Effector memory CD8-positive, alpha-beta T cell (primary cell): ENCODE data around the gene JAM2.
"Not testable (repeated sequence)": the region's sequence is repeated elsewhere in the genome, so short reads cannot be mapped to it uniquely, and the experiment has no call there.

Experiments
- ATAC-seq: fragments of 150-1000 bp; cut with Tn5 transposase; replicated peaks from 2 replicates; pipeline ENCODE4 v1.10.0; 2021; ENCODE audit warnings: mild to moderate bottlenecking, moderate library complexity
- DNase-seq, 3 experiments: peaks; one replicate each; pipeline ENCODE4 v3.0.0; 2021
- H3K27ac Mint-ChIP-seq, 2 donors: one replicate each; pipeline ENCODE4 v1.8.0; 2022; ENCODE audit warnings: mild to moderate bottlenecking in 2 of 2, mixed read lengths in 2 of 2, moderate library complexity in 2 of 2
- H3K27me3 Mint-ChIP-seq, 2 donors: one replicate each; pipeline ENCODE4 v1.8.0; 2022; ENCODE audit warnings: mixed read lengths in 2 of 2
- H3K36me3 Mint-ChIP-seq: one replicate; pipeline ENCODE4 v1.8.0; 2022; ENCODE audit warnings: mild to moderate bottlenecking, moderate library complexity, mixed read lengths; ENCODE audit not compliant: insufficient read depth
- H3K4me1 Mint-ChIP-seq, 2 donors: one replicate each; pipeline ENCODE4 v1.8.0; 2022; ENCODE audit warnings: low read depth in 2 of 2, mixed read lengths in 2 of 2
- H3K4me3 Mint-ChIP-seq, 2 donors: one replicate each; pipeline ENCODE4 v1.8.0; 2022; ENCODE audit warnings: mild to moderate bottlenecking in 2 of 2, mixed read lengths in 2 of 2, moderate library complexity in 2 of 2
- H3K9me3 Mint-ChIP-seq, 2 donors: one replicate each; pipeline ENCODE4 v1.8.0; 2022; ENCODE audit warnings: mixed read lengths in 2 of 2

JAM2 gene

GRCh38 chr21:25710550-25710949, 71.5 kb downstream of the JAM2 start:
- no peaks in the 10 kb centered on the region for H3K4me1 Mint-ChIP-seq
- no peaks in the 10 kb centered on the region for H3K9me3 Mint-ChIP-seq
- H3K27ac Mint-ChIP-seq = no peak overlapping the region
- no peak for DNase-seq
- H3K4me3 Mint-ChIP-seq = no peak overlapping the region
- ATAC-seq = no peak
- no peaks in the 10 kb centered on the region for H3K36me3 Mint-ChIP-seq
- no peaks in the 10 kb centered on the region for H3K27me3 Mint-ChIP-seq

- not testable (repeated sequence) for DNase-seq, H3K9me3 Mint-ChIP-seq, H3K36me3 Mint-ChIP-seq, H3K27me3 Mint-ChIP-seq, H3K4me1 Mint-ChIP-seq, H3K4me3 Mint-ChIP-seq, H3K27ac Mint-ChIP-seq, ATAC-seq
Observed at GRCh38 chr21:25714066-25714465, 75.0 kb downstream of the JAM2 start.

DNA sequence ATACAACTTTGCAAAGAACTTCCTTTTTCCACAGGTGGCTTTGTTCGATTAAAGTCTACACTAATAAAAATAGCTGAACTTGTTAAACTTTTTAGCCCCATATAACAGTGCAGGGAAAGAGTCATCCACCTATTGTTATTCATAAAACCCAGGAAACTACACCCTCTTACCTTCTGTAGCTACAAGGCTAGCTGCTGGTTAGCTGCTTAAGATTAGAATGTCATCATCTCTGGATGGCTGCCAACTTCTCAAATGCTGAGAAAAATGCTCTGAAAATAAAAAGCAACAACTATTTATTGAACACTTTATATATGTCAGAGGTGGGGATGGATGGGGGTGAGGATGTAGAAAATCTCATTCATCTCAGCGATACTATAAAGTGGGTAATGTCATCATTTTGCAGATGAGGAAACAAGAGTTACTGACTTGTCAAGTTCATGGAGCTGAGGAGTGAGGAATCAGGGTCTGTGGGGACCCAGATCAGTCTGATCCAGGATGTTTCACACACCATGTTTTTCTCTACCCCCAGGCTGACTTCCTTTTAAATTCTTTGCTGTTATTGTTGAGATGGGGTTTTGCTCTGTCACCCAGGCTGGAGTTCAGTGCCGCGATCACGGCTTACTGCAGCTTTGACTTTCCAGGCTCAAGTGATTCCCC, 78.6 kb downstream of the JAM2 start:
- no peak for DNase-seq
- Mint-ChIP-seq H3K4me1 (no peaks in the 10 kb centered on the region), H3K36me3 (peaks cover 17% of the 10 kb centered on the region), H3K9me3 (no peaks in the 10 kb centered on the region), H3K27ac (no peak overlapping the region), H3K27me3 (no peaks in the 10 kb centered on the region), H3K4me3 (no peak overlapping the region)
- ATAC-seq = no peak

GRCh38 chr21:25721987-25722386, 82.9 kb downstream of the JAM2 start:
- H3K4me3 Mint-ChIP-seq = no peak overlapping the region
- no peaks in the 10 kb centered on the region for H3K9me3 Mint-ChIP-seq
- no peak for ATAC-seq
- DNase-seq = no peak
- no peaks in the 10 kb centered on the region for H3K27me3 Mint-ChIP-seq
- H3K27ac Mint-ChIP-seq = no peak overlapping the region
- peaks cover 54% of the 10 kb centered on the region for H3K36me3 Mint-ChIP-seq
- peaks cover 0 to 4% of the 10 kb centered on the region in 2 donors for H3K4me1 Mint-ChIP-seq

- H3K9me3 Mint-ChIP-seq = no peaks in the 10 kb centered on the region
- peaks cover 0 to 4% of the 10 kb centered on the region in 2 donors for H3K4me1 Mint-ChIP-seq
- peaks cover 55% of the 10 kb centered on the region for H3K36me3 Mint-ChIP-seq
- DNase-seq = no peak
- peak overlapping the region in 1 of 2 donors; percentile 57 for H3K27ac Mint-ChIP-seq
- no peak for ATAC-seq
- no peak overlapping the region for H3K4me3 Mint-ChIP-seq
- no peaks in the 10 kb centered on the region for H3K27me3 Mint-ChIP-seq
Observed at GRCh38 chr21:25722631-25723030, 83.6 kb downstream of the JAM2 start.

DNA sequence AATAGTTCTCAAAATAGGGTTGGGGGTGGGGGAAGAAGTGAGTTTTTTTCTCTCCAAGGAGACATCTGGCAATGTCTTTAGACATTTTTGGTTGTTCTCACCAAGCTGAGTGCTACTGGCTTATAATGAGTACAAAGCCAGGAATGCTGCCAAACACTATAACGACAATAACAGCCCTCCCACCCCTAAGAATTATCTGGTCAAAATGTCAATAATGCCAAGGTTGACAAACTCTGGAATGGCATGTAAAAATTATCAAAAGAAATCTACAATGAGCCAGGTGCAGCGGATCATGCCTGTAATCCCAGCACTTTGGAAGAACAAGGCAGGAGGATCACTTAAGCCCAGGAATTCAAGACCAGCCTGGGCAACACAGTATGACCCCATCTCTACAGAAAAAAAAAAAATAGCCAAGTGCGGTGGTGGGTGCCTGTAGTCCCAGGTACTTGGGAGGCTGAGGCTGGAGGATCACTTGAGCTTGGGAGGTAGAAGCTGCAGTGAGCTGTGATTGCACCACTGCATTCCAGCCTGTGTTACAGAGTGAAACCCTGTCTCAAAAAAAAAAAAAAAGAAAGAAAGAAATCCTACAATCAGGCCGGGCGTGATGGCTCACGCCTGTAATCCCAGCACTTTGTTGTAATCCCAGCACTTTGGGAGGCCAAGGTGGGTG, 93.2 kb downstream of the JAM2 start:
- no peak for DNase-seq
- no peaks in the 10 kb centered on the region for H3K27me3 Mint-ChIP-seq
- peaks cover 31% of the 10 kb centered on the region for H3K36me3 Mint-ChIP-seq
- no peaks in the 10 kb centered on the region for H3K9me3 Mint-ChIP-seq
- no peak for ATAC-seq
- H3K27ac Mint-ChIP-seq = no peak overlapping the region
- peak overlapping the region in 1 of 2 donors; percentile 27 for H3K4me3 Mint-ChIP-seq
- peaks cover 21 to 37% of the 10 kb centered on the region in 2 donors for H3K4me1 Mint-ChIP-seq

- H3K27me3 Mint-ChIP-seq = no peaks in the 10 kb centered on the region
- peak overlapping the region; percentile 95 to 98 for H3K4me3 Mint-ChIP-seq
- ATAC-seq = no peak
- H3K27ac Mint-ChIP-seq = peak overlapping the region; percentile 96 to 99
- DNase-seq = peak in 1 of 3 experiments; percentile 2
- H3K9me3 Mint-ChIP-seq = no peaks in the 10 kb centered on the region
- H3K4me1 Mint-ChIP-seq = peaks cover 29 to 41% of the 10 kb centered on the region in 2 donors
- H3K36me3 Mint-ChIP-seq = peaks cover 21% of the 10 kb centered on the region
Observed at GRCh38 chr21:25733859-25734653, 95.0 kb downstream of the JAM2 start.

GRCh38 chr21:25734654-25734903, 95.5 kb downstream of the JAM2 start:
- H3K27ac Mint-ChIP-seq = peak overlapping the region; percentile 96 to 99
- ATAC-seq (no peak), DNase-seq (no peak)
- H3K27me3 Mint-ChIP-seq = no peaks in the 10 kb centered on the region
- peak overlapping the region; percentile 95 to 98 for H3K4me3 Mint-ChIP-seq
- no peaks in the 10 kb centered on the region for H3K9me3 Mint-ChIP-seq
- peaks cover 19% of the 10 kb centered on the region for H3K36me3 Mint-ChIP-seq
- peaks cover 32 to 45% of the 10 kb centered on the region in 2 donors for H3K4me1 Mint-ChIP-seq

DNA sequence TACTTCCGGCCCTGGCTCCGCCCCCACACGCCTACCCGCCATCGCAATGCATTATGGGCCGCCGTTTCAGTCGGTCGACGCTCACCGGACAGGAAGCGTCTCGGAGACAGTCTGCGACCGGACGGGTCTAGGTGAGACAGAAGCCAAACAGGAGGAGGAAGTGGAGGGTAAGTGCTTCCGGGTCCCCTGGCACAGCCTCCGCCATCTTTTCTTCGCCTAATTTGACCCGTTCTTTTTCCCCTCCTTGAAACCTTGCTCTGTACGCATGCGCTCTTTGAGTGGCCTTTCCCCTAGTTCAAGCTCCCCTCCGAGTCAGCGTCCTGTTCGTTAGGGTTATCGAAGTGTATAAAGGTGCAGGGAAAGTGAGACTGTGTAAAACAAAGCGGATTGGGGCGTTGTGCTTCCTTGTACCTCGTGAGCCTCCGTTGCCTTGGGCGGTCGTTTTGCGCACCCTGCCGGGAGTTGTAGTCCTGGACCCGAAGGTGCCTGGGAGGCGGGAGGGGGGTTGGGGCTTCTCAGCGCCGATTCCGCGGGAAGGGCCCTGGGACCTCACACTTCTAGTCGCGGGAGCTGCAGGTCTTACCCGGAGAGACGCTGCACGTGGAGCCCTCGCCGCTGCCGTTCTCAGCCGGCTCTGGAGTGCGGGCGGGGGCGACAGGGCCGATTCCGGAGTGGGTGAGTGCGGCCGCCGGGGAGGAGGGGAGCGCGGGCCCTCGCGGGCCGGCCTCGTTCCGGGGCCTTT, 96.0 kb downstream of the JAM2 start, which contains the start of the genes ATP5PF and GABPA:
TSS of gene ATP5PF (minus strand) at position 1 of the 742 bp plus-strand sequence. CDS start 5,110 bp downstream, outside the sequence.
TSS of gene GABPA (plus strand) at position 69 of the 742 bp plus-strand sequence. CDS start 6,627 bp downstream, outside the sequence.
- peak within 1 kb of the TSS; percentile 96 to 99 for H3K27ac Mint-ChIP-seq
- H3K4me1 Mint-ChIP-seq = peaks cover 34 to 48% of the 10 kb centered on the region in 2 donors
- H3K4me3 Mint-ChIP-seq = peak within 1 kb of the TSS; percentile 95 to 98
- no peaks in the 10 kb centered on the region for H3K27me3 Mint-ChIP-seq
- peaks cover 15% of the 10 kb centered on the region for H3K36me3 Mint-ChIP-seq
- ATAC-seq (peak; percentile 88), DNase-seq (peak; percentile 98)
- H3K9me3 Mint-ChIP-seq = no peaks in the 10 kb centered on the region

- DNase-seq = peak in 2 of 3 experiments; percentile 2 to 3
- ATAC-seq = no peak
- Mint-ChIP-seq H3K27me3 (no peaks in the 10 kb centered on the region), H3K9me3 (no peaks in the 10 kb centered on the region), H3K27ac (peak overlapping the region; percentile 96 to 99), H3K4me3 (peak overlapping the region; percentile 95 to 98), H3K36me3 (peaks cover 11% of the 10 kb centered on the region), H3K4me1 (peaks cover 34 to 48% of the 10 kb centered on the region in 2 donors)
Observed at GRCh38 chr21:25735646-25736597, 96.9 kb downstream of the JAM2 start.

DNA sequence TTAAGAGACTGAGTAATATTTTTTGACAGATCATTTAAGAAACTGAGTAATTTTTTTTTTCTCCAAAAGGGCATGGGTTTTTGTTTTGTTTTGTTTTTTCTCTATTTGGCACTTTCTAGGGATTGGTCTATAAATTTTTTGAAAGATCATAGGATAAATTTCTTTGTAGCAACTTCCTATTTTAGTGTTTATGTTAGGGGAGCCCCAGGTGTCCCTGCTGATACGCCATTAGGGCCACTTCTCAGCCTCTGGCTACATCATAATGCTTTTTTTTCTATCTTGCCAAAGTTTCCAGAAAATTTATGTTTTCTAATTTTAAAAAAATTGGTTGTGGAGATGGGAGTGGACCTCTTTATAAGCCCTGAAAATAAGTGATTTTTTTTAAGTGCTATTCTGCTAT, 98.4 kb downstream of the JAM2 start:
- H3K9me3 Mint-ChIP-seq = no peaks in the 10 kb centered on the region
- peaks cover 41 to 58% of the 10 kb centered on the region in 2 donors for H3K4me1 Mint-ChIP-seq
- no peak for ATAC-seq
- no peak overlapping the region for H3K27ac Mint-ChIP-seq
- peaks cover 21% of the 10 kb centered on the region for H3K36me3 Mint-ChIP-seq
- no peak overlapping the region for H3K4me3 Mint-ChIP-seq
- H3K27me3 Mint-ChIP-seq = no peaks in the 10 kb centered on the region
- no peak for DNase-seq

DNA sequence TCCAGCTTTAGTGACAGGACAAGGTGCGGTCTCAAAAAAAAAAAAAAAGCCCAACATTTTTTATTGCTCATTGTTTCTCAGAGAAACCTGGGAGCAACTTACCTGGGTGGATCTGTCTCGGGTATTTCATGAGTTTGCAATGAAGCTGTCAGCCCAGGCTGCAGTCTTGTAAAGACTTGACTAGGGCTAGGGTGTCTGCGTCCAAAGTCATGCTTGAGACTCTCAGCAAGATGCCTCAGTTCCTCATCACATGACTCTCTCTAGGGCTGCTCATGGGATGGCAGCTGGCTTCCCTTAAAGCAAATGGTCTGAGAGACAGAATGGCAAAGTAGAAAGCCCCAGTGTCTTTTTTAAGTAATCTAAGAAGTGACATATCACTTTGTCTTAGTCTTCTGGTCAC, 103.8 kb downstream of the JAM2 start:
- no peaks in the 10 kb centered on the region for H3K9me3 Mint-ChIP-seq
- ATAC-seq (no peak), DNase-seq (no peak)
- peaks cover 20 to 31% of the 10 kb centered on the region in 2 donors for H3K4me1 Mint-ChIP-seq
- peaks cover 24% of the 10 kb centered on the region for H3K36me3 Mint-ChIP-seq
- no peak overlapping the region for H3K27ac Mint-ChIP-seq
- no peaks in the 10 kb centered on the region for H3K27me3 Mint-ChIP-seq
- no peak overlapping the region for H3K4me3 Mint-ChIP-seq
